GM18861 (cell line): ENCODE measurements around the gene ZBTB42.
"Not testable (repeated sequence)": the region's sequence is repeated elsewhere in the genome, so short reads cannot be mapped to it uniquely, and the experiment has no call there.

ENCODE experiments used
- ATAC-seq: cut with Tn5 transposase; IDR thresholded peaks from one replicate; pipeline ENCODE4 v1.9.1; 2021; ENCODE audit not compliant: unreplicated experiment

The ZBTB42 gene

GRCh38 chr14:104806625-104807465, 5.9 kb downstream of the ZBTB42 start:
- no peak for ATAC-seq

- no peak for ATAC-seq
Observed at GRCh38 chr14:104808456-104808855, 7.6 kb downstream of the ZBTB42 start.

GRCh38 chr14:104810316-104810715, 9.4 kb downstream of the ZBTB42 start:
- no peak for ATAC-seq

GRCh38 chr14:104813286-104813685, 12.4 kb downstream of the ZBTB42 start:
- no peak for ATAC-seq

GRCh38 chr14:104814701-104815100, 13.8 kb downstream of the ZBTB42 start:
- not testable (repeated sequence) for ATAC-seq

DNA sequence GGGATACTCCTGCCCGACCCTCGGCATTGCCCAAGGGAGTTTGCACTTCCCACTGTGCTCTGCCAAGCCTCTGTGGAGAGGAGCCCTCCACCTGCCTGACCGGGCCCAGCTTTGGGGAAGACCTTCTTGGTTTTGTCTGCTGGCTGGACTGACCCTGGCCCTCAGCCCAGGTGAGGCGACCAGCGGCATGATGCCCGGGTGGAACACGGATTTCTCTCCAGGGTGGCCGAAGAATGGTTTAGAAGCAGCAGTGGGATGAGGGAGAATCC, 15.6 kb downstream of the ZBTB42 start:
- no peak for ATAC-seq

- ATAC-seq, result no peak
Observed at GRCh38 chr14:104817930-104818713, 17.2 kb downstream of the ZBTB42 start.

- ATAC-seq, result no peak
Observed at GRCh38 chr14:104818714-104819161, 17.8 kb downstream of the ZBTB42 start.

GRCh38 chr14:104819361-104819781, 18.5 kb downstream of the ZBTB42 start:
- no peak for ATAC-seq

DNA sequence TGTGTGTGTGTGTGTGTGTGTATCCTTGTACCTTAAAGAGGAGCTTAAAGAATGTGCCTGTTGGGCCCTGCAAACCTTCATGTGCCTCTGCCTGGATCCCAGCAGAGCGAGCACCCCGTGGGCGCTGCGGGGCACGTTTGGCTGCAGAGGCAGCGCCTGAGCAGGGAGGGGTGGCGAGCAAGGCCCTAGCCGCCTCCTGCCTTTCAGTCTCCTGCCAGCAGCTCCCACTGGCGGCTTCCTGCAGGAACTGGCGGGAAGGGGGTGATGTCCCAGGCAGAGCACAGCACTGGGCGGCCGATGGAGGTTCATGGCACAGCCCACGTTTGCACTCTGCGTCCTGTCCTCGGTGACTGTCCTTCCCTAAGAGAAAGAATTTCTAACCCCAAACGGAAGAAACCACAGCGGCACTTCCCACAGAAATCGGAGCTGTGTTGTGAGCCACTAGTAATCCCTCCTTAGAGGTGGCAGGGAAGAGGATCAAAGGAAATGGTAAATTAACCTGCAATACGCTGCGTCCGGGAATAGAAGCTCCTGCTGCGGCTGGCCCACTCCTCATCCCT, 19.8 kb downstream of the ZBTB42 start:
- no peak for ATAC-seq

- no peak for ATAC-seq
Observed at GRCh38 chr14:104821229-104821945, 20.5 kb downstream of the ZBTB42 start.

DNA sequence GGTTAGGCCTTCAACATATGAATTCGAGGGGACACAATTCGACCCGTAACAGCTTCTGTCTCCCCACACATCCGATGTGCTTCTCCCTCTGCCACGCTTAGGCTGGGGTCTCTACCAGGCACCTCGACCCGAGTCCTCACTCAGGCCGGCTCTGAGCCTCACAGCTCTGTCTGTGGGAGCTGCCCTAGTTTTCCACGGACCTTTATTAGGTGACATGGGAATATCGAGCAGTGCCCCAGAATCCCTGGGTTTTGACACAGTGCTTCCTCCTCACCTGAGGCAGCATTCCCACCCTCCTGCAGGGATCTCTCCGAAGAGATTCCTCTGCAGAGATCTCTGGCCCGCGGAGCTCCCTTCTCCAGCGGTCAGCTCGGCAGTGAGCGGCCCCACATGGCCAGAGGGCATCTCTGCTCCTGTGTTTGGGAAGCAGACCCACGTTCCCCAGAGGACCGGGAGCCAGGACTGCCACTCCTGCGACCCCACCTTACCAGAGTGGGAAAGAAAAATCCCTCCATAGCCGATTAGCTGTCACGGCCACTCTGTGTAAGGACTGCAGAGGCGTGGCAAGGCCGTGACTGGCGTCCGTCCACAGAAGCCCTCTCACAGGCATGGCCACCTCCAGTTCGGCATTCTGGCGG, 21.2 kb downstream of the ZBTB42 start:
- ATAC-seq, result no peak

DNA sequence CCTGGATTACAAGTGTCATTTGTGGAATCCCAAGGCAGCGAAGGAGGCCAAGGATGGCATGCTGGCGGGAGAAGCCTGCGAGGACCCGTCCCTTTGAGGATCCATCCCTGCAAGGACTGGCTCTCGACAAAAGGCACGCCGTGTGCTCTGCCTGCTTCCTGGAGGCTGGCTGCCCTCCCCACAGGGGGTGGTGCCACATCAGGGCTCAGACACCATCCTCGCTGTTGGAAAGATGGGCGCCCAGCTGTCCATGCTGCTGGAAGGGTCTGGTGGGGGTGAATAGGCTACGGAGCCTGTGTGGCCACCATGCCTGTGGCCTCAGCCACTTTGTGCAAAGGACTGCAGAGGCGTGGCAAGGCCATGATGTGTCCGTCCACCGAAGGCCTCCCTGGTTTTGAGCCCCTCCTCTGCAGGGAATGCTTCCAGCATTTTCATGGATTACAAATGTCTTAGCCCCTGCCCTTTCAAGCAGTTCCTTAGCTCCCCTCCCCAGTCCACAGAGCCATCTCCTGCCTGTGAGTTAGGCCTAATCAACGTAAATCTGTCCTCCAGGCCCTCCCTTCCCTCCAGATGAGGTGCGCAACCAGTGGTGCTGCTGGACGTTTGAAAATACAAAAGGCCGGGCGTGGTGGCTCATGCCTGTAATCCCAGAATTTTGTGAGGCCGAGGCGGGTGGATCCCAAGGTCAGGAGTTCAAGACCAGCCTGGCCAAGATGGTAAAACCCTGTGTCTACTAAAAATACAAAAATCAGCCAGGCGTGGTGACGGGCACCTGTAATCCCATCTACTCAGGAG, 22.1 kb downstream of the ZBTB42 start:
- ATAC-seq, result no peak

- ATAC-seq, result no peak
Observed at GRCh38 chr14:104824353-104824997, 23.6 kb downstream of the ZBTB42 start.

- ATAC-seq, result peak; percentile 73
Observed at GRCh38 chr14:104826189-104826860, 25.4 kb downstream of the ZBTB42 start.

GRCh38 chr14:104826861-104827176, 25.9 kb downstream of the ZBTB42 start:
- ATAC-seq, result no peak

- ATAC-seq, result no peak
Observed at GRCh38 chr14:104827177-104828055, 26.5 kb downstream of the ZBTB42 start.

DNA sequence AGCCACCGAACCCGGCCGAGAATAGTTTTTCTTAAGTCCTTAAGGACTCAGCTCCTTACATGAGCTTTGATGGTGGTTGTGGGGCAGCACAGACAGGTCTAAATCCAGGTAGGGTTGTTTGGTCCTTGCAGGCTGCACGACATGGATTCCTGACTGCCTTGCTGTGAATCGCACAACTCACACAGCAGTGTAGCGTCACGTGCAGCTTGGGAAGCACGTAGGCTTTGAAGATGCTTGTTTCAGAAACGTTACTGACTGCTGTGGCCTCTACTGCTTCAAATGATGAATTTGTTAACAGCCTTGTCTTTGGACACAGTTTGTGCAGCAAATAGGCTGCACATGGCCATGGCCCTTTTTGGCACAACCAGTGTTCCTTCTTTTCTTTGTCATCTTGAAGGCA, 29.9 kb downstream of the ZBTB42 start:
- ATAC-seq, result no peak
